T-helper 17 cell (primary cell): Measurements from ENCODE around the gene NXPE3. TPM values are rescaled to one million over a fixed set of nuclear protein-coding genes. Genes with fewer than 3 reads are reported as not detected.
"Not testable (repeated sequence)": the region's sequence is repeated elsewhere in the genome, so short reads cannot be mapped to it uniquely, and the experiment has no call there.

Experiments used
- ATAC-seq: fragments of 150-1000 bp; cut with Tn5 transposase; 2 replicates; pipeline ENCODE4 v1.10.0; 2021; ENCODE audit warnings: mild to moderate bottlenecking, moderate library complexity
- DNase-seq, 3 donors: peaks; one replicate each; pipeline versions ENCODE4 v3.0.0 to v3.0.0-alpha.2; 2020 to 2021
- H3K9me3 ChIP-seq: one replicate; pipeline ENCODE4 v1.7.0; 2013; ENCODE audit warnings: low read length, mild to moderate bottlenecking; ENCODE audit not compliant: control insufficient read depth, poor library complexity, severe bottlenecking
- H3K27ac Mint-ChIP-seq: one replicate; pipeline ENCODE4 v1.8.0; 2022; ENCODE audit warnings: mild to moderate bottlenecking, moderate library complexity, mixed read lengths
- H3K27me3 Mint-ChIP-seq: one replicate; pipeline ENCODE4 v1.8.0; 2022; ENCODE audit warnings: mixed read lengths
- H3K36me3 Mint-ChIP-seq: one replicate; pipeline ENCODE4 v1.8.0; 2022; ENCODE audit warnings: low read depth, mixed read lengths
- H3K4me1 Mint-ChIP-seq: one replicate; pipeline ENCODE4 v1.8.0; 2022; ENCODE audit warnings: mild to moderate bottlenecking, mixed read lengths
- H3K4me3 Mint-ChIP-seq: one replicate; pipeline ENCODE4 v1.8.0; 2022; ENCODE audit warnings: mild to moderate bottlenecking, moderate library complexity, mixed read lengths
- total RNA-seq, 4 donors: library from RNA in 2 of 4; stranded (reverse) in 2 of 4; gene quantifications; one replicate each; pipeline ENCODE4 v1.2.3 and lab custom pipeline; 2022 to 2026

Gene NXPE3
- total RNA-seq, 2 donors from 2014 or later = 30.6 to 31.7 TPM

DNA sequence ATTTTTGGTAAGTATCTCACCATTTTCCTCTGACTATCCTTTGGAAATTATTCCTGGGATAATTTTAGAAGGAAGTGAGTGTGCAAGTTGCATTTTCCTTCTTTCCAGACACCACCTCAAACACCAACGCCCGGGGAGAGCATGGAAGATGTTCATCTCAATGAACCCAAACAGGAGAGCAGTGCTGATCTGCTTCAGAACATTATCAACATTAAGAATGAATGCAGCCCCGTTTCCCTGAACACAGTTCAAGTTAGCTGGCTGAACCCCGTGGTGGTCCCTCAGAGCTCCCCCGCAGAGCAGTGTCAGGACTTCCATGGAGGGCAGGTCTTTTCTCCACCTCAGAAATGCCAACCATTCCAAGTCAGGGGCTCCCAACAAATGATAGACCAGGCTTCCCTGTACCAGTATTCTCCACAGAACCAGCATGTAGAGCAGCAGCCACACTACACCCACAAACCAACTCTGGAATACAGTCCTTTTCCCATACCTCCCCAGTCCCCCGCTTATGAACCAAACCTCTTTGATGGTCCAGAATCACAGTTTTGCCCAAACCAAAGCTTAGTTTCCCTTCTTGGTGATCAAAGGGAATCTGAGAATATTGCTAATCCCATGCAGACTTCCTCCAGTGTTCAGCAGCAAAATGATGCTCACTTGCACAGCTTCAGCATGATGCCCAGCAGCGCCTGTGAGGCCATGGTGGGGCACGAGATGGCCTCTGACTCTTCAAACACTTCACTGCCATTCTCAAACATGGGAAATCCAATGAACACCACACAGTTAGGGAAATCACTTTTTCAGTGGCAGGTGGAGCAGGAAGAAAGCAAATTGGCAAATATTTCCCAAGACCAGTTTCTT is 74.2 kb downstream of the NXPE3 start:
- ATAC-seq = no peak
- H3K27me3 Mint-ChIP-seq = no peaks in the 10 kb centered on the region
- H3K4me1 Mint-ChIP-seq = peaks cover 58% of the 10 kb centered on the region
- H3K9me3 ChIP-seq = no peaks in the 10 kb centered on the region
- H3K4me3 Mint-ChIP-seq = peak overlapping the region; percentile 67
- peak overlapping the region; percentile 100 for H3K27ac Mint-ChIP-seq
- no peak for DNase-seq
- peaks cover 32% of the 10 kb centered on the region for H3K36me3 Mint-ChIP-seq

DNA sequence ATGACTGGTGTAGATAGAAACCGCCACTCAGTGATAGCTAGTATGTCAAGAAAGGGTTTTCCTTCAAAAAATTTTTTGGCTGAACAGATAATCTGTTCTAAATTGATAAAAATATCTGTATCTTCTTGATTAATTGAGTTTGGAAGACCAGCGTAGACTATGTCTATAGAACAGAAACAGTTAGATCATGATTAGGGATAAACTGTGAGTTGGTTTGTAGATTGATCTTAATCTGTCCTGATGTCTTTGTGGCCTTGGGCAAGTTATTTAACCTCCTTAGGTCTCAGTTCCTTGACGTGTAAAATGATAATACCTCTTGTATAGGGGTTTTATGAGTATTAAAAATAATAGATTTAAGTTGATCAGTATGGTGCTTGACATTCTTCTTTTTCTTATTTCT is 75.0 kb downstream of the NXPE3 start:
- peak overlapping the region; percentile 67 for H3K4me3 Mint-ChIP-seq
- H3K9me3 ChIP-seq = no peaks in the 10 kb centered on the region
- ATAC-seq (no peak), DNase-seq (no peak)
- H3K4me1 Mint-ChIP-seq = peaks cover 63% of the 10 kb centered on the region
- peak overlapping the region; percentile 100 for H3K27ac Mint-ChIP-seq
- no peaks in the 10 kb centered on the region for H3K27me3 Mint-ChIP-seq
- H3K36me3 Mint-ChIP-seq = peaks cover 37% of the 10 kb centered on the region

DNA sequence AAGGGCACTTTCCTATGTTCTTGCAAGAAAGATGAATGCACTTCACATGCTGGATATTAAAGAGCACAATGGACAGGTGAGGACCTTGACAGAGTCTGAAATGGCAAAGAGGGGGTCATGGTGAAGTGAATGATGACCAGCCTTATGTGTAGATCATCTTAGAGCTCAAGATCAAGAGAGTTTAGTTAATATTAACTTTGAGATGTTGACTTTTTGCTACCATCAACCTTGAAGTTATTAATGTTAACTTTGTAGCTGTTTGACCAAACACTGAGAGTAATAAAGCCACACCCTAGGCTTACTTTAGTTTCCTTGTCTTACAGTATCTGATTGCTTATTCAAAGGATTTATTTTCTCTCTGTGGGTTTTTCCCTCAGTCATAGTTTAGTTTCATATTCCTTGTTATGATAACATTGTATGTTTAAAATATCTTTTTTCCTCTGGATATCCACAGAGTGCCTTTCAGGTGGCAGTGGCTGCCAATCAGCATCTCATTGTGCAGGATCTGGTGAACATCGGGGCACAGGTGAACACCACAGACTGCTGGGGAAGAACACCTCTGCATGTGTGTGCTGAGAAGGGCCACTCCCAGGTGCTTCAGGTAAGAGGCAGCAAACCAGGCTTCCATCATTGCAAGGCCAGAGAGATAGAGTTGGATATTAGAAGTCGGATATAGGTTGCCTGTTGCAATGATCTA is 75.7 kb downstream of the NXPE3 start:
- Mint-ChIP-seq H3K27me3 (no peaks in the 10 kb centered on the region), H3K36me3 (peaks cover 37% of the 10 kb centered on the region), H3K4me1 (peaks cover 64% of the 10 kb centered on the region), H3K4me3 (peak overlapping the region; percentile 33), H3K27ac (peak overlapping the region; percentile 100)
- DNase-seq = no peak
- H3K9me3 ChIP-seq = no peaks in the 10 kb centered on the region
- no peak for ATAC-seq

DNA sequence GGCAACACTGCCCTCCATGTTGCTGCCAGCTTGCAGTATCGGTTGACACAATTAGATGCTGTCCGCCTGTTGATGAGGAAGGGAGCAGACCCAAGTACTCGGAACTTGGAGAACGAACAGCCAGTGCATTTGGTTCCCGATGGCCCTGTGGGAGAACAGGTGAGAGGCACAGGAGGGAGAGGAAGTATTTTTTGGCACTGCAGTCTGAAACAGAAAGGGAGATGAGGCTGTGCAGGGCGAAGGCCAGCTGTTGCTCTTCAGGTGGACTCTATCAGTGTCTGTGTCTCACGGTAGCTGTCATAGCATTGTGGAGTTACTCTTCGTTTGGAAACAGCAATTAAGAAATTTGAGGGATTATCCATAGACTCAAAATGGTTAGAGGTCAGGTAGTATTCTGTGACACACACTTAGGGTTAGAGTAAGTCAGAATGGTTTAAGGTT is 78.3 kb downstream of the NXPE3 start:
- ATAC-seq (no peak), DNase-seq (no peak)
- Mint-ChIP-seq H3K4me1 (peaks cover 53% of the 10 kb centered on the region), H3K27me3 (no peaks in the 10 kb centered on the region), H3K27ac (peak overlapping the region; percentile 100), H3K36me3 (peaks cover 25% of the 10 kb centered on the region), H3K4me3 (peak overlapping the region; percentile 65)
- no peaks in the 10 kb centered on the region for H3K9me3 ChIP-seq

DNA sequence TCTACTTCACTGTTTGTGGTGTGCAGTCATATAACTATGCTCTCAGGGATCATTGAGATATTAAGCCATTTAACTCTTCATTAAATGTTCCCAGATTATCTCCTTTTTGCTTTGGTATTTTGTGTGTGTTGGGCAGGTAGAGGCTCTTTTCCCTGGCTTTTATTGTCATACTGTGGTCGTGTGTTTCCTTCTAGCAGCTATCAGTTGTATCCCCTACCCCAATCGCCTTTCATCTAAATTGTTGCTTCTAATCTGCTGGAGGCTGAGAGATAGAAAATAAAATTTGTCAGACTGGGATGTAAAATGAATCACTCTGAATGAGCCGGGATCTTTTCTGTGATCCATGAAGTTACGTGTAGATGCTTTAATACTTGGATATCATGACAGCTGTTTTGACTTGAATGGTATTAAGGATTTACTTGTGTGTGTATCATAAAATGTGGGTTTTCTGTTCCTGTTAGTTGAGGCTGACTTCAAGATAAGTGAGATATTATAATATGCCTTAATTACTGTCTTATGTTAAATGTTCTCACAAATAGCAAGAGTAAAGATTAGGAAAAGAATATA is 79.5 kb downstream of the NXPE3 start:
- H3K4me1 Mint-ChIP-seq = peaks cover 42% of the 10 kb centered on the region
- no peaks in the 10 kb centered on the region for H3K9me3 ChIP-seq
- ATAC-seq (no peak), DNase-seq (no peak)
- peaks cover 21% of the 10 kb centered on the region for H3K36me3 Mint-ChIP-seq
- peak overlapping the region; percentile 43 for H3K4me3 Mint-ChIP-seq
- peak overlapping the region; percentile 100 for H3K27ac Mint-ChIP-seq
- H3K27me3 Mint-ChIP-seq = no peaks in the 10 kb centered on the region

DNA sequence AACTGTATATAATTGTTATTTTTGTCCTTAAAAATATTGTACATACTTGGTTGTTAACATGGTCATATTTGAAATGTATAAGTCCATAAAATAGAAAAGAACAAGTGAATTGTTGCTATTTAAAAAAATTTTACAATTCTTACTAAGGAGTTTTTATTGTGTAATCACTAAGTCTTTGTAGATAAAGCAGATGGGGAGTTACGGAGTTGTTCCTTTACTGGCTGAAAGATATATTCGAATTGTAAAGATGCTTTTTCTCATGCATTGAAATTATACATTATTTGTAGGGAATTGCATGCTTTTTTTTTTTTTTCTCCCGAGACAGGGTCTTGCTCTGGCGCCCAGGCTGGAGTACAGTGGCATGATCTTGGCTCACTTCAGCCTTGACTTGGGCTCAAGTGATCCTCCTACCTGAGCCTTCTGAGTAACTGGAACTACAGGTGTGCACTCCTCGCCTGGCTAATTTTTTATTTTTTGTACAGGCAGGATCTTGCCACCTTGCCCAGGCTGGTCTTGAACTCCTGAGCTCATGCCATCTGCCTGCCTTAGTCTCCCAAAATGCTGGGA is 81.0 kb downstream of the NXPE3 start:
- no peak for DNase-seq
- H3K27me3 Mint-ChIP-seq = no peaks in the 10 kb centered on the region
- H3K4me3 Mint-ChIP-seq = no peak overlapping the region
- no peak for ATAC-seq
- peaks cover 32% of the 10 kb centered on the region for H3K4me1 Mint-ChIP-seq
- no peaks in the 10 kb centered on the region for H3K9me3 ChIP-seq
- H3K27ac Mint-ChIP-seq = peak overlapping the region; percentile 100
- H3K36me3 Mint-ChIP-seq = peaks cover 18% of the 10 kb centered on the region

DNA sequence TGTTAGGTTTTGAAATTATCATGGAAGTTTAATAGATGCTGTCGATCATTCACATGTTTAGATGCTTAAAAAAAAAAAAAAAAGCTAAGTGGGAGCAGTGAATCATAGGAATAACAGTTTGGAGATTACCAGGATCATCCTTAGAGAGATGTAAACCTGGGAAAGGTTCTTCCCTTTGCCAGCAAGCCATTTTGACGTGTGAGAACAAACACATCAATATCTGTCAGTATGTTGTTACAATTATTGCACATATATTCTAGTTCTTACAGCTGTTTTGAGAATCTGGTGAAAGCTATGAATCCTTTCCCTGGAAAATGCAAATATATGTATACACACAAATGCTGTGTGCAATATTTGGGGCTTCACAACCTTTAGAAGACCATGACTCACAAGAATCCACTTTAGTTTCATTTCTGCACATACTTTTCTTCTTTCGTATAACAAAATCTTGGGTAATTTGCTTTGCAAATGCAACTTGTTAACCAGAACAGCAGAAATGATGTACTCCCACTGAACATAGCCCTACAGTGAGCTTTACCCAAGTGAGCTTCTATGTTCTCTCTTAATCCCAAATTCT is 82.3 kb downstream of the NXPE3 start:
- no peaks in the 10 kb centered on the region for H3K9me3 ChIP-seq
- H3K27ac Mint-ChIP-seq = peak overlapping the region; percentile 85
- no peaks in the 10 kb centered on the region for H3K27me3 Mint-ChIP-seq
- peaks cover 26% of the 10 kb centered on the region for H3K4me1 Mint-ChIP-seq
- DNase-seq (no peak), ATAC-seq (peak; percentile 3)
- peaks cover 15% of the 10 kb centered on the region for H3K36me3 Mint-ChIP-seq
- peak overlapping the region; percentile 19 for H3K4me3 Mint-ChIP-seq

DNA sequence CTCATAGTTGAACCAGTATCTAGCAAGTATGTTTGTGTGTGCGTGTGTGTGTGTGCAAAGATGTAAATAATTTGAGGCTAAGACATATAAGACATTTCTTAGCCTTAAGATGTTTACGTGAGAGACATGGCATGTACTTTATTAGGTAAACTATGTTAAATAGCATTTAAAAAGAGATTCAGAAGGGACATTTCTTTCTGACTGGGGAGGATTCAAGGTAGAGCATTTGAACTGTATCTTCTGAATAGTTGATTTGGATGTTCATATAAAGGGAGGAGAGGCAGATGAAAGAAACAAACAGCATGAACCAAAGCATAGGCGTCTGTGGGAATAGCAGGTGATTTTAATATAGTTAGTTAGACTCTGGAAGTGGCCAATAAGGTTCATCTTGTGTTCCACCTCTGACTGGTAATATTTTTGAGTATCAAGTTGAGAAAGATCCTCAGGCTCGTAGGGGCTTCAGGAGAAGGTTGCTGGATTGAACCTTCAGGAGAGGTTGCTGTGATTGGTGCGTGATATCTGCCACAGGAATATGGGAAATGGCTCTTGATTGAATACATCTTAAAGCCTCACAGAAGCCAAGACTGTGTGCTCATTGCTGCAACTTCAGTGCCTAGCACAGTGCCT is 82.9 kb downstream of the NXPE3 start:
- H3K4me1 Mint-ChIP-seq = peaks cover 26% of the 10 kb centered on the region
- no peaks in the 10 kb centered on the region for H3K27me3 Mint-ChIP-seq
- peak overlapping the region; percentile 19 for H3K4me3 Mint-ChIP-seq
- ATAC-seq (peak; percentile 14), DNase-seq (no peak)
- H3K9me3 ChIP-seq = no peaks in the 10 kb centered on the region
- H3K36me3 Mint-ChIP-seq = peaks cover 15% of the 10 kb centered on the region
- peak overlapping the region; percentile 85 for H3K27ac Mint-ChIP-seq

DNA sequence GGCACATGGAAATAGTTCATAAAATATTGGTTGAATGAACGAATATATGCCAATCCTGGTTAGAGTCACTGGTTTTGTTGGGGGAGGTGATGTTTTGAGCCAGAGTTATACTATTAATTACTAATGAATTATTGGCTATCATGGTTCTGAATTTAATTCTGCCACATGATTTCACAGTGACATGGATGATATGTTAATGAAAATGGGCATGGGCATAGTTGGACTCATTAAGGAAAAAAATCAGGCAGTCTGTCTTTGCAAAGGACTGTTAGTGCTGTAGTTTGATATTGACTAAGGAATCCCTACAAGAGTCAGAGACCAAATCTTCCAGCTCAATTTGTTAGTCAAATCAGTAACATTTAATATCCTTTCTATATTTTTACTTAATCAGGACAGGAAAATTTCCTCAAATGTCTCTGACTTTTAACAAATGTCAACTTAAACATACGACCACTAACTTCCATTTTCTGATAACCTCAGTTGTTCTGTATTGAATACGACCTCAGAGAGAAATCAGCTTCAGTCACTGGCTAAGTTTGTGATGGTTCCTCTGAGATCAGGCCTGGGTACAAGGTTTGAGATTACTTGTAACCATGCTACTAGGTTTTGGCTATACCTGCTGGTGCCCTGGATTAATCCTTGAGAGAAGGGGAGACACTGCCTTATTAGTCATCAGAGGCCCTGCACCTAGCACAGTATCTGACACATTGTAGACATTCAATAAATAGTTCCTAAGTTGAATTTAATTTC is 83.6 kb downstream of the NXPE3 start:
- ATAC-seq (peak; percentile 32), DNase-seq (no peak)
- H3K4me1 Mint-ChIP-seq = peaks cover 24% of the 10 kb centered on the region
- H3K4me3 Mint-ChIP-seq = peak overlapping the region; percentile 55
- H3K36me3 Mint-ChIP-seq = peaks cover 9% of the 10 kb centered on the region
- peak overlapping the region; percentile 85 for H3K27ac Mint-ChIP-seq
- H3K9me3 ChIP-seq = no peaks in the 10 kb centered on the region
- no peaks in the 10 kb centered on the region for H3K27me3 Mint-ChIP-seq

DNA sequence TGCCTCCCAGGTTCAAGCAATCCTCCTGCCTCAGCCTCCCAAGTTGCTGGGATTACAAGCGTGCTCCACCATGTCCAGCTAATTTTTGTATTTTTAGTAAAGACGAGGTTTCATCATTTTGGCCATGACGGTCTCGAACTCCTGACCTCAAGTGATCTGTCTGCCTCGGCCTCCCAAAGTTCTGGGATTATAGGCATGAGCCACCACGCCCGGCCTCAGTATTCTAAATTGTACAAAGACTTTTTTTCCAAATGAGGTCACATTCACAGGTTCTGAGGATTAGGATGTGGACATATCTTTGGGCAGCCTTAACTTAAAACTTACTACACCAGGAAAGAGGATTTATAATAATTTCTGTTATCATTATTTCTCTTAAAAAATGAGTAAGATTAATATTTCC is 85.9 kb downstream of the NXPE3 start:
- not testable (repeated sequence) for H3K27ac Mint-ChIP-seq, H3K4me3 Mint-ChIP-seq, H3K9me3 ChIP-seq, ATAC-seq, DNase-seq, H3K36me3 Mint-ChIP-seq, H3K27me3 Mint-ChIP-seq
- peaks cover 17% of the 10 kb centered on the region for H3K4me1 Mint-ChIP-seq

DNA sequence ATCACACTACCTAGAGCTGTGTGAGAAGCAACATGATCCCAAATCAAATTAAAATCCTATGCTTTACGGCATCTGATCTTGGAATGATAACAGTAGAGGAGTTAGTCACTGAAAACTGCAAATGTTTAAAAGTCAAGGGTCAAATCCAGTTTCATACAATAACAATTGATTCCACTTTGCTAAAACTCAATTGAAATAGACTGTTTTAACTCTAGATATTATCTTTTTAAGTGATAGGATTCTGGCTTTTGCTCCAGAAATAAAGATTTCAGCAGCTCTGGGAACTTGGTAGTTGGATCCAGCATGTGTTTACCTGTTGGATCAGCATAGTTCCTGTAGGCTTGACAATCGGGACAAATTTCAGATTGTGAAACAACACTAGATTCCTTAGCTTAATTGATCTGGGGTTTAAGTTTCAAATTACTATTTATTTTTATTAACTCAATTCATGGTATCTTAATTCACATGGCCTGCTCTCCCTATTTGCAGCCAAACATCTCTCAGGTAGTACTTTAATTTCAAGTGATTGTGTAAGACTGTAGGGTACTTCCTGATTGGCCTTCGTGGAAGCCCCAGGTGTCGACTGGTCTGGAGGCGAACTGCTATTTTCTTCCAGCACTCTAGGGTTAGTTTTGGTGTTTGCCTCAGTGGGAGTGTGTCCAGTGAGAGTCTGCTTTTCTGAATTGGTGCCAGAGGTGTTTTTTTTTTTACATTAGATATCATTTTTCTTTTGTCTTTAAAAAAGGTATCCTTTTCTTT is 86.9 kb downstream of the NXPE3 start:
- H3K27me3 Mint-ChIP-seq = no peaks in the 10 kb centered on the region
- H3K4me3 Mint-ChIP-seq = no peak overlapping the region
- H3K4me1 Mint-ChIP-seq = peaks cover 17% of the 10 kb centered on the region
- H3K9me3 ChIP-seq = no peaks in the 10 kb centered on the region
- H3K36me3 Mint-ChIP-seq = peaks cover 2% of the 10 kb centered on the region
- DNase-seq (no peak), ATAC-seq (no peak)
- no peak overlapping the region for H3K27ac Mint-ChIP-seq
